ENCODE results near the gene GRID1.

Gene GRID1

GRCh38 chr10:85617751-85618546 is 748.6 kb downstream of the GRID1 start:
- DNase-seq (ENCODE audit: low spot score): no peak

- no peak for DNase-seq (ENCODE audit: low spot score)
Observed at GRCh38 chr10:85615556-85615955, 751.0 kb downstream of the GRID1 start.

GRCh38 chr10:85614981-85615380 is 751.6 kb downstream of the GRID1 start:
- DNase-seq (ENCODE audit: low spot score): no peak

- DNase-seq (ENCODE audit: low spot score): no peak
Observed at GRCh38 chr10:85614566-85614965, 752.0 kb downstream of the GRID1 start.

- no peak for DNase-seq (ENCODE audit: low spot score)
Observed at GRCh38 chr10:85613391-85613790, 753.2 kb downstream of the GRID1 start.

GRCh38 chr10:85612833-85613232 is 753.8 kb downstream of the GRID1 start:
- no peak for DNase-seq (ENCODE audit: low spot score)

- DNase-seq (ENCODE audit: low spot score): no peak
Observed at GRCh38 chr10:85612378-85612775, 754.2 kb downstream of the GRID1 start.

GRCh38 chr10:85611746-85612377 is 754.7 kb downstream of the GRID1 start:
- DNase-seq (ENCODE audit: low spot score): no peak

- DNase-seq (ENCODE audit: low spot score): no peak
Observed at GRCh38 chr10:85611093-85611740, 755.4 kb downstream of the GRID1 start.

GRCh38 chr10:85610381-85611092 is 756.1 kb downstream of the GRID1 start:
- DNase-seq (ENCODE audit: low spot score): no peak

- no peak for DNase-seq (ENCODE audit: low spot score)
Observed at GRCh38 chr10:85609509-85609908, 757.1 kb downstream of the GRID1 start.

- no peak for DNase-seq (ENCODE audit: low spot score)
Observed at GRCh38 chr10:85608706-85609105, 757.9 kb downstream of the GRID1 start.

- DNase-seq (ENCODE audit: low spot score): no peak
Observed at GRCh38 chr10:85607043-85607695, 759.4 kb downstream of the GRID1 start.

- DNase-seq (ENCODE audit: low spot score): no peak
Observed at GRCh38 chr10:85606401-85606800, 760.2 kb downstream of the GRID1 start.

- DNase-seq (ENCODE audit: low spot score): no peak
Observed at GRCh38 chr10:85604884-85605283, 761.7 kb downstream of the GRID1 start.

- no peak for DNase-seq (ENCODE audit: low spot score)
Observed at GRCh38 chr10:85604136-85604725, 762.4 kb downstream of the GRID1 start.

GRCh38 chr10:85603151-85603940 is 763.2 kb downstream of the GRID1 start:
- no peak for DNase-seq (ENCODE audit: low spot score)

- DNase-seq (ENCODE audit: low spot score): no peak
Observed at GRCh38 chr10:85602713-85603112, 763.9 kb downstream of the GRID1 start.

- DNase-seq (ENCODE audit: low spot score): no peak
Observed at GRCh38 chr10:85602306-85602705, 764.3 kb downstream of the GRID1 start.

GRCh38 chr10:85601526-85601925 is 765.1 kb downstream of the GRID1 start:
- no peak for DNase-seq (ENCODE audit: low spot score)

- no peak for DNase-seq (ENCODE audit: low spot score)
Observed at GRCh38 chr10:85600744-85601081, 765.9 kb downstream of the GRID1 start.

All from cerebellar cortex (tissue), 1 donor.